Activated T-cell treated with anti-CD3 and anti-CD28 coated beads for 4 hours (primary cell): Measurements from ENCODE around the gene SNX14.
"Not testable (repeated sequence)": the region's sequence is repeated elsewhere in the genome, so short reads cannot be mapped to it uniquely, and the experiment has no call there.

Experiments
- DNase-seq: peaks from one replicate; pipeline ENCODE4 v3.0.0-alpha.2; 2020

SNX14 gene

GRCh38 chr6:85585741-85586140 lies 7.9 kb downstream of the SNX14 start:
- no peak for DNase-seq

- not testable (repeated sequence) for DNase-seq
These were observed 10.8 kb downstream of the SNX14 start for GRCh38 chr6:85582832-85583231.

GRCh38 chr6:85581572-85581971 lies 12.1 kb downstream of the SNX14 start:
- DNase-seq: no peak

- DNase-seq: no peak
These were observed 12.8 kb downstream of the SNX14 start for GRCh38 chr6:85580878-85581267.

GRCh38 chr6:85580118-85580877 lies 13.4 kb downstream of the SNX14 start:
- DNase-seq: no peak

- DNase-seq: no peak
These were observed 14.1 kb downstream of the SNX14 start for GRCh38 chr6:85579581-85579980.

GRCh38 chr6:85576476-85576875 lies 17.2 kb downstream of the SNX14 start:
- no peak for DNase-seq

- DNase-seq: no peak
These were observed 18.6 kb downstream of the SNX14 start for GRCh38 chr6:85574932-85575598.

- DNase-seq: no peak
These were observed 24.3 kb downstream of the SNX14 start for GRCh38 chr6:85569323-85569722.

- no peak for DNase-seq
These were observed 25.2 kb downstream of the SNX14 start for GRCh38 chr6:85568411-85568810.

GRCh38 chr6:85565736-85566135 lies 27.9 kb downstream of the SNX14 start:
- DNase-seq: no peak

- DNase-seq: not testable (repeated sequence)
These were observed 29.4 kb downstream of the SNX14 start for GRCh38 chr6:85564223-85564622.

- DNase-seq: no peak
These were observed 31.8 kb downstream of the SNX14 start for GRCh38 chr6:85561750-85562357.

- DNase-seq: no peak
These were observed 36.5 kb downstream of the SNX14 start for GRCh38 chr6:85556992-85557668.

GRCh38 chr6:85552652-85553051 lies 41.0 kb downstream of the SNX14 start:
- DNase-seq: no peak

- DNase-seq: no peak
These were observed 42.4 kb downstream of the SNX14 start for GRCh38 chr6:85551264-85551663.

- DNase-seq: no peak
These were observed 45.9 kb downstream of the SNX14 start for GRCh38 chr6:85547719-85548118.

- DNase-seq: no peak
These were observed 48.9 kb downstream of the SNX14 start for GRCh38 chr6:85544776-85545175.

- DNase-seq: no peak
These were observed 56.6 kb downstream of the SNX14 start for GRCh38 chr6:85537055-85537494.

- not testable (repeated sequence) for DNase-seq
These were observed 69.4 kb downstream of the SNX14 start for GRCh38 chr6:85524281-85524680.

GRCh38 chr6:85516168-85516567 lies 77.5 kb downstream of the SNX14 start:
- DNase-seq: no peak

GRCh38 chr6:85506441-85507093 lies 87.1 kb downstream of the SNX14 start:
- no peak for DNase-seq
